NCI-H2227 (cell line): ENCODE results near the gene ABCA8.
"Not testable (repeated sequence)": the region's sequence is repeated elsewhere in the genome, so short reads cannot be mapped to it uniquely, and the experiment has no call there.

Source experiments
- DNase-seq: peaks from one replicate; lab custom pipeline; 2025; ENCODE audit not compliant: unreplicated experiment; lab: John Stamatoyannopoulos, UW

Gene ABCA8

GRCh38 chr17:68943812-68944182 lies 11.4 kb downstream of the ABCA8 start:
- not testable (repeated sequence) for DNase-seq

DNA sequence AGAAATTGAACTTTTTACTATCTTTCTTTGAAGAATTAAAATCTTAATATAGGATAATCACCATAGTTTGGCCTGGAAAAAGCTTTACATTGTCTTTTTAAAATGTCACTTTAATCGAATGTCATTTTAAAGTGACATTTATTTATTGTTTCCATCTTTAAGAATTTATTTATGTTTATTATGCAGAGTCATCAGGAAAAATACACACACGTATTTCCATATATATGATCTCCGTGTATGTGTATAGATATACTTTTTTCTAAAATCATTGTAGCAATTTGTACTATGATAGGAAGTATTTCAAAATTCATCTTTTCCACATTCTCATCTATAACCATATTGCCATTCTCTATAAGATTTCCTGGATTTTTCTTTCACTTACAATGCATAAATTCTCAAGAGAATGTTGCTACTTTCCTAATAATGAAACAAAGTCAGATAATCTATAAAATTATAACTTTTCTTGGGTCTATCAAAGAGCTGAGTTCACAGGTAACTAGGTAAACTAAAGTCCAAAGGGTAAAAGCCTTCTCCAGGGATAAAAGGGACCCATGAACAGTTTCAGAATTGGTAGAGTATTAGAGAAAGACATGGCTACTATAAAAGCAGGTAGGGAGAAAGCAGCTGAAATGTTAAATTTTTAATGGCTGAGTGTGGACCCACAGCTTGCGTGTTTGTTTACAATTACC lies 11.9 kb downstream of the ABCA8 start:
- DNase-seq: no peak

GRCh38 chr17:68942389-68942788 lies 12.8 kb downstream of the ABCA8 start:
- no peak for DNase-seq

GRCh38 chr17:68941761-68942160 lies 13.4 kb downstream of the ABCA8 start:
- no peak for DNase-seq

DNA sequence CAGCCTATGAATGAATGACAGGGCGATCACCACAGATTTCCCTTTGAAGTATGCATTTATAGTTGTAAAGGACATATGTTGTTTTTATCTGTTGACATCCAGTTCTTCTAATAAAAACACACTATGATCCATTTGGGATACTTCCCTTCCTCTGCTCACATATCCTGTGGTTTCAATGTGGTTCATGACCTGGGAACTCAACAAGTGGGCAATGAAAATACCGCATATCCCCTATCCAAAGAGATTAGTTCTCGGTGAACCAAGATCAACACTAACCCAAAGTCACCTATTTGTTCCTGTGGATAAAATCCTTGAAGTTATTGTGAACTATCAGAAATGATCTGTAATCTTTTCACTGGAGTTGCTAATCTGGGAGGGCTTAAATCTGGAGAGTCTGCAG lies 16.0 kb downstream of the ABCA8 start:
- no peak for DNase-seq

DNA sequence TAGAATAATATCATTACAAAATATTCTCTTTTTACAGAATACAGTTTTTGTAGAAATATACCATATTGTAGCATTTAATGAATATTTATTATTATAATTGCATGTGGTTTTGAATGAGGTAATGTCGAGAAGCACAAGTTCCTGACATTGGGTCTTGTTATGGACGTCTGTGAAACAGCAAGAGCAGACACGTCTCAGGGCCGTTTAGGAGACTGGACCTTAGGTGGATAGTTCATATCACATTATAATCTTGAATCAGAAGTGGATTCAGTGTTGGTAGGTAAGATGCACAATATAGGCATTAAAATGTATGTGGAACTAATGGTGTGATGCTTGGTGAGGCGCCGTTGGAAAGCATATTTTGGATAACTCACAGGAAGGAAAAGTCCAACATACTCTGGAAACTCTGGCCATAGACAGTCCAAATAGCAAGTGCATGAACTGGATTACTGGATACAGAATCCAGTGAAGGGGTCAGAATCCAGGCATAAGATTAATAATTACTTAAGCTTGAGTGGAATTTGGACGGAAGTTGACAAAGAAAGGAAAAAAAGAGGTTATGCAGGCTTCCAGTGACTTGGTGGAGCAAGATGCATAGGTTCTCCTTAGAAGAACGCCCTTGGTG lies 17.2 kb downstream of the ABCA8 start:
- no peak for DNase-seq

GRCh38 chr17:68927516-68927915 lies 27.7 kb downstream of the ABCA8 start:
- DNase-seq: no peak

- DNase-seq: no peak
These were observed 30.1 kb downstream of the ABCA8 start for GRCh38 chr17:68924793-68925720.

DNA sequence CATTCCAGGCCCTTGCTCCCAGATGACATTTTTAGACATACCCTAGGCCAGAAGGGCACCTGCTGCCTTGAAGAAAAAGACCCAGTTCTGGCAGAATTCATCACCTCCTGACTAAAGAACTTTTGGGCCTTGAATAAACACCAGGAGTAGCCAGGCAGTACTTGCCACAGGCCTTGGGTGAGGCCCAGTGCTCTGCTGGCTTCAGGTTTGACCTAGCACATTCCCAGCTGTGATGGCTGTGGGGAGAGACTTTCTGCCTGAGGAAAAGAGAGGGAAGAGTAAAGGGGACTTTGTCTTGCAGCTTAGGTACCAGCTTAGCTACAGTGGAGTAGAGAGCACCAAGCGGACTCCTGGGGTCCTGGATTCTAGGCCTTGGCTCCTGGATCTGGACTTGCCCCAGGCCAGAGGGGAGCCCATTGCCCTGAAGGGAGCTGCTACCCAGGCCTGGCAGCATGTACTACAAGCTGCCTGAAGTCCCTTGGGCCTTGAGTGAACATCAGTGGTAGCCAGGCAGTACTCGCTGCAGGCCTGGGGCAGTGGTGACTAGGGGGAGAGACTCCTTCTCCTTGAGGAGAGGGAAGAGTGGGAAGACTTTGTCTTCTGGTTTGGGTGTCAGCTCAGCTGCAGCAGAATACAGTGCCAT lies 44.3 kb downstream of the ABCA8 start:
- DNase-seq: no peak

DNA sequence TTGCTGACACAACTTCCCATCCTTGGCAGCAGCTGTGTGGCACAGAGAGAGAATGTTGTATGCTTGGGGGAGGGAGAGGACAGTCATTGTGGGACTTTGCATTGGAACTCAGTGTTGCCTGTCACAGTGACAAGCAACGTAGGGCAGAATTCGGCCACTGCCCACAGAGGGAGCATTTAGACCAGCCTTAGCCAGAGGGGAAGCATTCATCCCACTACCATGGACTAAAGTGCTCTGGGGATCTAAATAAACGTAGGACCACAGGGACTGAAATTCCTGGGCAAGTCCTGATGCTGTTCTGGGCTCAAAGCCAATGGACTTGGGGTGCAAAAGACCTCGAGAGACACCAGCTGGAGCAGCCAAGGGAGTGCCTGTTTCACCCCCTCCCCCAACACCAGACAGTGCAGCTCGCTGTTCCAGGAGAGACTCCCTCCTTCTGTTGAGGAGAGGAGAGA lies 44.9 kb downstream of the ABCA8 start:
- DNase-seq: no peak

DNA sequence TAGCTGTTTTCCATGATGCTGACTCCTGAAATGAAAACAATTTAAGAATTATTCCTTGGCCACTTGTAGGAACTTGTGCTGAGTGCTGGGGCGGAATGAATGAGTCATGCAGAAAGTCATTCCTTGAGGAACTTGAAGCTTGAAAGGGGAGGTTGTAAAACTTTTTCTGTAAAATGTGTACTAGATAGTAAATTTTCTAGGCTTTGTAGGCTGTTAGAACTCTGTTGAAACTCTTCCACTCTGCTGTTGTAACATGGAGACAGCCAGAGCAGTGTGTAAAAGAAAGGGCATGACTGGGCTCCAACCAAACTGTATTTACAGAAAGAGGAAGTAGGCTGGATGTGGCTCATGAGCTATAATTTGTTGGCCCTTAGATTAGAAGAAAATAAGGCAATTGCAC lies 46.1 kb downstream of the ABCA8 start:
- no peak for DNase-seq

DNA sequence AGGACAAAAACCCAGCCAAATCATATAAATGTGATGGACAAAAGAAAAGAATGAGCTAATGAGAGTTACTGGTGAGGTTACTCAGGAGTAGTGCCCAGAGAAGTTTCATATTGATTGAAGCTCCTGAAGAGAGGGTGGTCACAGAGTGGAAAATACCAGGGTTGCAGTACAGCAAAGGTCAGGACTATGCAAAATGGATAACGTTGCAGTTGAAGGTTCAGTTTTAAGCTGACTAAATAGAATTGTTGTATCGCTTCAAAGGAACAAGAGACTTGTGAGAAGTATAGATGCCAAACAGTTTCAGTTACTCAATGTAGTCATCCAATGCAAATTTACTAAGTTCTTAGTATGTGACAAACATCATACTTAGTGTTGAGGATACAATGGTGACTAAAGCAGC lies 47.1 kb downstream of the ABCA8 start:
- DNase-seq: no peak

GRCh38 chr17:68906638-68907037 lies 48.6 kb downstream of the ABCA8 start:
- no peak for DNase-seq

DNA sequence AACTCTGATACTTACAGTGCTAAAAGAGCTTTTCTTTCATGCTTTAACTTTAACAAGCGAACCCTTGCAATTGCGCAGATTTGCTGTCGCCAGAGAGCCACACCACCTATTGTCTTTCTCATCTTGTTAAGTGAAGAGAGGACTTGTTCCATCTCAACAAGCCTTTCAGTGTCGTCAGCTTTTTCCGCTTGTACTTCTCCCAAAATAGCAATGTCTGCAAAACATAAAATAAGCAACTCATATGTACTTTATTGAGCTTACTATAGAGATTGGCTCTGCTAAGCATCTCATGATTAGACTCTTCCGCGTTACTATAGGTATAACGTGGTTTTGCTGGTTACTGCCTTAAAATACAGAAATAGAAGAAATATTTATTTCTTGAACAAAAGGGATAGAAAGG lies 51.9 kb downstream of the ABCA8 start:
- DNase-seq: no peak

DNA sequence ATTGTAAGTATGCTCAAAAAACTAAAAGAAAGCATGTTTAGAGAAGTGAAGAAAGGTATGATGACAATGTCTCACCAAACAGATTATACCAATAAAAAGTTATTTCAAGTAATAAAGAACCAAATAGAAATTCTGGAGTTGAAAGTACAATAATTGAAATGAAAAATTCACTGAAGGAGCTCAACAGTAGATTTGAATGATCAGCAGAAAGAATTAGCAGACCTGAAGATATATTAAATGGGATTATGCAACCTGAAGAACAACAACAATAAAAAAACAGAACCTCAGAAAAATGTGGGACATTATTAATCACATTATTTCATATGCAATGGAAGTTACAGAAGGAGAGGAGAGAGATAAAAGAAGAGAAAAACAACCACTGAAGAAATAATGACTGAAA lies 57.6 kb downstream of the ABCA8 start:
- DNase-seq: no peak

DNA sequence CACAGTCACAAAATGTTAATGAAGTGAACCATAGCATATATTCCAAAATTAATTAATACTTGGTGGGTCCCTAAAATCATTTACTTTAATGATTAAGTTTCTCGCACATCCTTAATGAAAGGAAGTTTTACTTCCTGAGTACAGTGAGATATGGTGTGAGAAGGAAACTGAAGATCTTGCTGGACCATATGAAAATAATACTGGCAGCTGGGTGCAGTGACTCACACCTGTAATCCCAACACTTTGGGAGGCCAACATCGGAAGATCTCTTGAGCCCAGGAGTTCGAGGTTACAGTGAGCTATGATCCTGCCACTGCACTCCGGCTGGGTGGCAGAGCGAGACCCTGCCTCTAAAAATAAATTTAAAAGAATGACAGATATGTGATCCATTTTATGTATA lies 62.5 kb downstream of the ABCA8 start:
- DNase-seq: no peak

DNA sequence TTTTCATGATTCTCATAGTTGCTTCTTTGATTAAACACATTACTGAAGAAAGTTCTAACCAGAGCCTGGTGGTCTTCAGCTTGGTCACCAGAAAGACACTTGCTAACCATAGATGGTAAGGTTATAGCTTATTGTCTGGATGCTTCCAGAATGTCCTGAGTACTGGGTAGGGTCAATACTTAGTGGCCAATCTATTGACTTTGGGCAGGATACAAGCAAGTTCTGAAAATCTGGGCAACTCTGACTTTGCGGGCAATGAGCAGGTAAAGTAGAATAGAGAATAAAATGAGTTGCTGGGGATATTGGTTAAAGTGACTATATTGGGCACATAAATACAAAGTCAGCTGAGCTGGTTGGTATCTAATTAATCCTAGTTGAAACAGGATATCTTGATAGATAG lies 63.0 kb downstream of the ABCA8 start:
- no peak for DNase-seq

GRCh38 chr17:68886401-68886800 lies 68.8 kb downstream of the ABCA8 start:
- no peak for DNase-seq

- DNase-seq: no peak
These were observed 70.3 kb downstream of the ABCA8 start for GRCh38 chr17:68884888-68885287.

GRCh38 chr17:68878226-68878885 lies 76.8 kb downstream of the ABCA8 start:
- DNase-seq: no peak

- no peak for DNase-seq
These were observed 83.7 kb downstream of the ABCA8 start for GRCh38 chr17:68871447-68871846.
